SK-N-MC (cell line): Measurements from ENCODE around the gene ELF2.

Source experiments
- DNase-seq: peaks from one replicate; pipeline ENCODE4 v3.0.0-alpha.2; 2011; ENCODE audit warnings: low read depth, low spot score
- H3K27ac ChIP-seq: fragments of 200-600 bp; sonication (generic); 2 replicates; pipeline ENCODE4 v1.5.1; 2016; ENCODE audit warnings: mixed run types
- H3K36me3 ChIP-seq: fragments of 200-600 bp; sonication (generic); 2 replicates; pipeline ENCODE4 v1.6.1; 2017; ENCODE audit warnings: antibody characterized with exemption, low read length, mixed read lengths; ENCODE audit not compliant: insufficient read depth
- H3K4me3 ChIP-seq: fragments of 200-600 bp; sonication (generic); 2 replicates; pipeline ENCODE4 v1.5.1; 2016
- H3K9ac ChIP-seq: fragments of 200-600 bp; sonication (generic); 2 replicates; pipeline ENCODE4 v1.8.0; 2017; ENCODE audit warnings: mixed run types, mixed read lengths; ENCODE audit not compliant: insufficient read length
- H3K9me3 ChIP-seq: fragments of 200-600 bp; sonication (generic); 2 replicates; pipeline ENCODE4 v1.6.1; 2017; ENCODE audit warnings: low read depth, mild to moderate bottlenecking, antibody characterized with exemption, low read length, moderate library complexity, mixed read lengths
- EZH2 ChIP-seq: fragments of 200-600 bp; sonication (generic); IDR thresholded peaks from one replicate; pipeline ENCODE4 v1.6.1; 2017; ENCODE audit warnings: antibody characterized with exemption
- FOXP2 ChIP-seq: optimal IDR thresholded peaks from 2 replicates; pipeline ENCODE3; 2011; ENCODE audit warnings: mild to moderate bottlenecking, moderate library complexity; ENCODE audit not compliant: insufficient read depth; ENCODE audit errors: extremely low read length, control extremely low read depth
- POLR2AphosphoS5 ChIP-seq: IDR thresholded peaks from 2 replicates; pipeline ENCODE4 v1.6.1; 2012; ENCODE audit warnings: mild to moderate bottlenecking, low read depth, low read length, borderline replicate concordance

Gene ELF2

GRCh38 chr4:139142980-139143379 lies 34.0 kb downstream of the ELF2 start:
- Histone ChIP-seq H3K9me3 (no peaks in the 10 kb centered on the region), H3K27ac (no peak overlapping the region), H3K36me3 (peaks cover 6% of the 10 kb centered on the region), H3K9ac (no peak overlapping the region), H3K4me3 (no peak overlapping the region)
- TF ChIP-seq FOXP2 = no peak
- TF ChIP-seq POLR2AphosphoS5 = no peak
- no peak for DNase-seq

GRCh38 chr4:139142087-139142486 lies 34.9 kb downstream of the ELF2 start:
- no peaks in the 10 kb centered on the region for H3K9me3 ChIP-seq
- H3K4me3 ChIP-seq = no peak overlapping the region
- TF ChIP-seq EZH2 (no peak), FOXP2 (no peak), POLR2AphosphoS5 (no peak)
- H3K27ac ChIP-seq = no peak overlapping the region
- H3K9ac ChIP-seq = no peak overlapping the region
- peaks cover 15% of the 10 kb centered on the region for H3K36me3 ChIP-seq
- no peak for DNase-seq

- no peak overlapping the region for H3K9ac ChIP-seq
- H3K27ac ChIP-seq = no peak overlapping the region
- TF ChIP-seq FOXP2 (no peak), EZH2 (no peak), POLR2AphosphoS5 (no peak)
- H3K4me3 ChIP-seq = no peak overlapping the region
- no peaks in the 10 kb centered on the region for H3K9me3 ChIP-seq
- no peak for DNase-seq
- peaks cover 25% of the 10 kb centered on the region for H3K36me3 ChIP-seq
Measured at GRCh38 chr4:139137763-139138162, 39.3 kb downstream of the ELF2 start.

GRCh38 chr4:139134403-139134802 lies 42.6 kb downstream of the ELF2 start:
- H3K9ac ChIP-seq = no peak overlapping the region
- no peaks in the 10 kb centered on the region for H3K9me3 ChIP-seq
- DNase-seq = no peak
- H3K4me3 ChIP-seq = no peak overlapping the region
- TF ChIP-seq POLR2AphosphoS5 (no peak), EZH2 (no peak), FOXP2 (no peak)
- H3K27ac ChIP-seq = no peak overlapping the region
- H3K36me3 ChIP-seq = peaks cover 25% of the 10 kb centered on the region

GRCh38 chr4:139131209-139131870 lies 45.7 kb downstream of the ELF2 start:
- no peak for DNase-seq
- Histone ChIP-seq H3K4me3 (no peak overlapping the region), H3K27ac (no peak overlapping the region), H3K9ac (no peak overlapping the region), H3K36me3 (peaks cover 7% of the 10 kb centered on the region; the same call in 1 of the 2 replicates), H3K9me3 (no peaks in the 10 kb centered on the region)
- no peak for TF ChIP-seq POLR2AphosphoS5
- no peak for TF ChIP-seq FOXP2
- no peak for TF ChIP-seq EZH2

- Histone ChIP-seq H3K27ac (no peak overlapping the region), H3K36me3 (peaks cover under 1% of the 10 kb centered on the region; the same call in 1 of the 2 replicates), H3K4me3 (no peak overlapping the region), H3K9ac (no peak overlapping the region), H3K9me3 (no peaks in the 10 kb centered on the region)
- no peak for DNase-seq
- TF ChIP-seq FOXP2 (no peak), POLR2AphosphoS5 (no peak), EZH2 (no peak)
Measured at GRCh38 chr4:139129206-139129605, 47.8 kb downstream of the ELF2 start.

- Histone ChIP-seq H3K4me3 (no peak overlapping the region), H3K36me3 (peaks cover 15% of the 10 kb centered on the region), H3K9ac (no peak overlapping the region), H3K27ac (no peak overlapping the region), H3K9me3 (no peaks in the 10 kb centered on the region)
- no peak for DNase-seq
- TF ChIP-seq FOXP2 = no peak
Measured at GRCh38 chr4:139126898-139127297, 50.1 kb downstream of the ELF2 start.

- TF ChIP-seq EZH2 = no peak
- TF ChIP-seq FOXP2 = no peak
- no peak for TF ChIP-seq POLR2AphosphoS5
- no peaks in the 10 kb centered on the region for H3K9me3 ChIP-seq
- no peak for DNase-seq
- peaks cover 19% of the 10 kb centered on the region for H3K36me3 ChIP-seq
- H3K9ac ChIP-seq = no peak overlapping the region
- H3K27ac ChIP-seq = no peak overlapping the region
- H3K4me3 ChIP-seq = no peak overlapping the region
Measured at GRCh38 chr4:139123910-139124309, 53.1 kb downstream of the ELF2 start.

- H3K9me3 ChIP-seq = no peaks in the 10 kb centered on the region
- TF ChIP-seq EZH2 = no peak
- no peak for TF ChIP-seq POLR2AphosphoS5
- no peak for TF ChIP-seq FOXP2
- H3K4me3 ChIP-seq = no peak overlapping the region
- DNase-seq = no peak
- H3K9ac ChIP-seq = no peak overlapping the region
- no peak overlapping the region for H3K27ac ChIP-seq
- peaks cover 23% of the 10 kb centered on the region for H3K36me3 ChIP-seq
Measured at GRCh38 chr4:139118365-139118764, 58.7 kb downstream of the ELF2 start.
